HepG2 (cell line): ENCODE data around the gene IRF2BPL.

ENCODE experiments used
- CTCF ChIP-seq: sonication (generic); formaldehyde crosslinking; IDR thresholded peaks from 2 replicates; pipeline ENCODE4 v1.5.0; 2020; ENCODE audit warnings: mild to moderate bottlenecking, missing genetic modification reagents, moderate library complexity
- FOXO4 ChIP-seq: sonication (generic); formaldehyde crosslinking; conservative IDR thresholded peaks from 2 replicates; pipeline ENCODE4 v1.8.1; 2023; ENCODE audit warnings: missing genetic modification reagents
- GMEB1 ChIP-seq: sonication (generic); formaldehyde crosslinking; IDR thresholded peaks from 2 replicates; pipeline ENCODE4 v1.5.1; 2020; ENCODE audit warnings: missing genetic modification reagents, mild to moderate bottlenecking, borderline replicate concordance
- HES4 ChIP-seq: sonication (generic); formaldehyde crosslinking; IDR thresholded peaks from 2 replicates; pipeline ENCODE4 v1.9.0; 2021; ENCODE audit warnings: mild to moderate bottlenecking, missing genetic modification reagents, borderline replicate concordance
- MEF2D ChIP-seq: sonication (generic); formaldehyde crosslinking; IDR thresholded peaks from 2 replicates; pipeline ENCODE4 v1.5.1; 2020; ENCODE audit warnings: mild to moderate bottlenecking, missing genetic modification reagents
- NFE2L1 ChIP-seq: sonication (generic); formaldehyde crosslinking; IDR thresholded peaks from 2 replicates; pipeline ENCODE4 v1.4.0; 2020; ENCODE audit warnings: missing genetic modification reagents, mild to moderate bottlenecking, borderline replicate concordance
- NR2F6 ChIP-seq, 2 experiments: IDR thresholded peaks; 2 replicates each; pipeline ENCODE4 v1.6.1; 2016; ENCODE audit warnings: antibody characterized with exemption in 1 of 2, mild to moderate bottlenecking in 1 of 2
- POLR2AphosphoS5 ChIP-seq: IDR thresholded peaks from 2 replicates; pipeline ENCODE4 v1.6.1; 2012; ENCODE audit warnings: low read depth, low read length
- SRF ChIP-seq: IDR thresholded peaks from 2 replicates; pipeline ENCODE4 v1.6.1; 2011; ENCODE audit warnings: mild to moderate bottlenecking, low read depth, low read length, moderate library complexity
- THYN1 ChIP-seq: sonication (generic); formaldehyde crosslinking; IDR thresholded peaks from 2 replicates; pipeline ENCODE4 v1.8.1; 2023; ENCODE audit warnings: low read depth, mild to moderate bottlenecking, moderate library complexity, missing genetic modification reagents, borderline replicate concordance
- ZBTB34 ChIP-seq: sonication (generic); formaldehyde crosslinking; IDR thresholded peaks from 2 replicates; pipeline ENCODE4 v1.8.0; 2022; ENCODE audit warnings: mild to moderate bottlenecking, missing genetic modification reagents

- no peak for TF ChIP-seq MEF2D (CRISPR knock-in tag)
- no peak for TF ChIP-seq GMEB1 (CRISPR knock-in tag)
- no peak for TF ChIP-seq ZBTB34
- no peak for TF ChIP-seq NFE2L1
- no peak for TF ChIP-seq NR2F6 (IDR thresholded peaks at IDR 0.05)
- no peak for TF ChIP-seq NR2F6 (CRISPR knock-in tag; IDR thresholded peaks at IDR 0.05)
- no peak for TF ChIP-seq THYN1 (CRISPR knock-in tag)
- TF ChIP-seq POLR2AphosphoS5: no peak
- TF ChIP-seq FOXO4 (CRISPR knock-in tag): no peak
- no peak for TF ChIP-seq CTCF (CRISPR knock-in tag)
- TF ChIP-seq SRF: no peak
- TF ChIP-seq HES4 (CRISPR knock-in tag): no peak
These were observed 33.1 kb downstream of the IRF2BPL start for GRCh38 chr14:76995279-76996035.
